IPS DF 19.7 (cell line): ENCODE results near the gene ZNRF2.
"Not testable (repeated sequence)": the region's sequence is repeated elsewhere in the genome, so short reads cannot be mapped to it uniquely, and the experiment has no call there.

ENCODE experiments used
- DNase-seq: peaks from one replicate; pipeline ENCODE4 v3.0.0-alpha.2; 2013; ENCODE audit warnings: low read depth, low spot score

ZNRF2 gene

GRCh38 chr7:30260246-30260768, 24.1 kb upstream of the ZNRF2 start:
- no peak for DNase-seq

- DNase-seq: no peak
These were observed 21.2 kb upstream of the ZNRF2 start for GRCh38 chr7:30263090-30263710.

GRCh38 chr7:30264052-30264451, 20.3 kb upstream of the ZNRF2 start:
- no peak for DNase-seq

- DNase-seq: not testable (repeated sequence)
These were observed 19.2 kb upstream of the ZNRF2 start for GRCh38 chr7:30265189-30265588.

- no peak for DNase-seq
These were observed 17.7 kb upstream of the ZNRF2 start for GRCh38 chr7:30266686-30267085.

- DNase-seq: no peak
These were observed 15.8 kb upstream of the ZNRF2 start for GRCh38 chr7:30268586-30268985.

GRCh38 chr7:30269490-30269889, 14.9 kb upstream of the ZNRF2 start:
- DNase-seq: no peak

DNA sequence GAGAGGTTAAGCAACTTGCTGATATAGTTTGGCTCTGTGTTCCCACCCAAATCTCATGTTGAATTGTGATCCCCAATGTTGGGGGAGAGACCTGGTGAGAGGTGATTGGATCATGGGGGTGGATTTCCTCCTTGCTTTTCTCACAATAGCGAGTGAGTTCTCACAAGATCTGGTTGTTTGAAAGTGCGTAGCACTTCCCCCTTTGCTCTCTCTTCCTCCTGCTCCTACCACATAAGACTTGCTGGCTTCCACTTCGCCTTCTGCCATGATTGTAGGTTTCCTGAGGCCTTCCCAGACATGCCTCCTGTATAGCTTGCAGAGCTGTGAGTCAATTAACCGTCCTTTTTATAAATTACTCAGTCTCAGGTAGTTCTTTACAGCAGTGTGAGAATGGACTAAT, 13.5 kb upstream of the ZNRF2 start:
- no peak for DNase-seq

GRCh38 chr7:30272126-30272525, 12.3 kb upstream of the ZNRF2 start:
- DNase-seq: no peak

- DNase-seq: no peak
These were observed 10.8 kb upstream of the ZNRF2 start for GRCh38 chr7:30273552-30273951.

DNA sequence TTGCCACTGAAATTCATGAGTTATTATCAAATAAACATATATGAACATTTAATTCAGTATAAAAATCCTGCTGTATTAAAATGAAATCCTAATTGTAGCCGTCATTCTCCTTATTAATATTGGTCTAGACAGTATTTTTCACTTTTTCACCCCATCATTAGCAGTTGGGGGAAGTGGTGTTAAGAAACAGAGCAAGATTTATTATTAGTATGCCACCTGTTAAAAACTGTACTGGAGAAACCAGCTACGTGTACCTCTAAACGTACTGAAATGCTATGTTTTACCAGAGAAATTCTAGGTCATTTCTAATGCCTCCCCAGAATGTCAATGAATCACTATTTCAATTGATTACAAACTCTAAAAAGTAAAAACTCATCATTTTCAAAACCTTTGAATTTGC, 9.8 kb upstream of the ZNRF2 start:
- DNase-seq: no peak

DNA sequence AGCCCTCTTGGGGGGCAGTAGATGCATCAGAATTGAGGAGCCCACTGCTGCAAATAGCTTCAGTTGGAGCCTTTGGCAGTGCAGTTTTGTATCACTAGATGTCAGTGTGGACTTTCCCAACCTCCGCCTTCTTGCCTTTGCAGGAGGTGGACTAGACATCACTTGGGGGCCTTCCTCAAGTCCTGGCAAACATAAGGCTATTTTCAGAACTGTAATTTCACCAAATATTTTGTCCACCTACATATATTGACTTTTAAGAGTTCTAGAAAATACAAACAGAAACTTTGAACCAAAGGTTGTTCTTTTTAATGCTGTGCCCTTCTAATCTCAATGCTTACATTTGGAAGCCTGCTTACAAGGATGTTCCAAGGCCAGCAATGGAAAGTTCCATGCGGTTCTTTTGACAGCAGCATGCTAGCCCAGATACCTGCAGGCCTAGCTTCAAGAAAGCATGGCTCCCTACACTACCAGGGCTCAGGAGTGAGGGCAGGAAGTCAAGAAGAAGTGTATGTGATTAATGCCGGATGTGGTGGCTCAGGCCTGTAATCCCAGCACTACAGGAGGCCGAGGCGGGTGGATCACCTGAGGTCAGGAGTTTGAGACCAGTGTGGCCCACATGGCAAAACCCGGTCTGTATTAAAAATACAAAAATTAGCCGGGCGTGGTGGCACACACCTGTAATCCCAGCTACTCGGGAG, 8.0 kb upstream of the ZNRF2 start:
- DNase-seq: no peak

DNA sequence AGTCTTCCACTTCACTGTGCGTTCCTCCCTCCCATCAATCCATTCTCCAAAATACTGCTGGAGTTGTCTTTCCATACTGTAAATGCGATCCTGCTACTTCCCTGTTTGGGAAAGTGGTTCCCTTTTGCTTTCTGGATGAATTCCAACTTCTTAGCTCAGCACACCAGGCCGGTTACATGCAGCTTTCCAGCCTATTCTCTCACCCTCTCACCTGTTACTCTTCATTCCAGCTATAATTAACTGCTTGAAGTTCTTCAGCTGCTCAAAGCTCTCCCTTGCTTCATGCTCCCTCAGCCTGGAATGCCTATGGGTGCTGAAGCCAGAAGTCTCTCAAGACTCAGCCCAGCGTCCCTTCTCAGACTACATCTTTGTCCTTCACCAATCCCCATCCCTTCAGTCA, 6.0 kb upstream of the ZNRF2 start:
- no peak for DNase-seq

- DNase-seq: no peak
These were observed 5.3 kb upstream of the ZNRF2 start for GRCh38 chr7:30278849-30279652.

DNA sequence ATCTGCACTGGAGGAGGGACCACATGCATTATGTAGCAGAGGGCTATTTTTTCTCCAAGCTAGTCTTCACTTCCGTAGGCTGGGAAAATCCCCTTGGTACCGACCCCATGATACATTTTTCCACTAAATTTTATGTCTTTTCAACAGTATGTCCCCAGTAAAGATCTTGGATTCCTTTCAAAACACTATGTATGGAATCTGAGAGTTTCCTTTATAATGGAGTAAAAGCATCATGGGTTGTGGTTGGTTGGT, 4.8 kb upstream of the ZNRF2 start:
- DNase-seq: no peak

DNA sequence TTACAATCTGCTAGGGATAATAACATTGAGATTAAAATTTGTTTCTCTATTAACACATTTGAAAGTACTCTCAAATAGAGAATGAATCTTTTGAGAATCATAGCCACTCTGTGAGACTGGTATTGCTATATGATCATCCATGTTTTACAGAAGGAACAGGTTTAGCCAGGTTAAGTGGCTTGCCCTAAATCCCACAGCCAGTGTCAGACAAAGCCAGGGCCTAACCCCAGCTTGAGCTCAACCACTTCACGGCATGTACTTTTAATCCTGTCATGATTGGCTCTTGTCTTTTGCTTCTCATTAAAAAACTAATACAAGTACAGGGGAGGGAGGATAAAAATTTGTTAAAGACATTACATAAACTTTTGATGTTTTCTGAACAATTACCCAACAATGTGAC, 3.8 kb upstream of the ZNRF2 start:
- DNase-seq: no peak

- no peak for DNase-seq
These were observed 3.1 kb upstream of the ZNRF2 start for GRCh38 chr7:30281263-30281662.

DNA sequence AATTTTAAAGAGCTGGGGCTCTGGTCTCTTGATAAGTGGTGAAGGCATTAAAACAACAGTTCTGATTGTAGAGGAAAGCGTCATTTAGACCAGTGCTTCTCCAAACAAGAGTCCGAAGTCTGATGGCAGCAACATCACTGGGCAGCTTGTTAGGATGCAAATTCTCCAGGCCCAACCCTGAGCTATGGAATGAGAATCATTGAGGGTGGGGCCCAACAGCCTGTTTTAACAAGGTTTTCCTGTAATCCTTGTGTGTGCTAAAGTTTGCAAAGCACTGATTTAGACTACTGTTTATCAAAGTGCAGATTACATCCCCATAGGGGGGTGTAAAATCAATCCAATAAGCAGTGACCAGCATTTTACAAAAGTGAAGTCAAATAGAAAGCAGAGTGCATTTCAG, 2.6 kb upstream of the ZNRF2 start:
- DNase-seq: no peak

- no peak for DNase-seq
These were observed 1.7 kb upstream of the ZNRF2 start for GRCh38 chr7:30282735-30283134.

GRCh38 chr7:30285067-30285535, 704 bp downstream of the ZNRF2 start:
- DNase-seq: no peak

DNA sequence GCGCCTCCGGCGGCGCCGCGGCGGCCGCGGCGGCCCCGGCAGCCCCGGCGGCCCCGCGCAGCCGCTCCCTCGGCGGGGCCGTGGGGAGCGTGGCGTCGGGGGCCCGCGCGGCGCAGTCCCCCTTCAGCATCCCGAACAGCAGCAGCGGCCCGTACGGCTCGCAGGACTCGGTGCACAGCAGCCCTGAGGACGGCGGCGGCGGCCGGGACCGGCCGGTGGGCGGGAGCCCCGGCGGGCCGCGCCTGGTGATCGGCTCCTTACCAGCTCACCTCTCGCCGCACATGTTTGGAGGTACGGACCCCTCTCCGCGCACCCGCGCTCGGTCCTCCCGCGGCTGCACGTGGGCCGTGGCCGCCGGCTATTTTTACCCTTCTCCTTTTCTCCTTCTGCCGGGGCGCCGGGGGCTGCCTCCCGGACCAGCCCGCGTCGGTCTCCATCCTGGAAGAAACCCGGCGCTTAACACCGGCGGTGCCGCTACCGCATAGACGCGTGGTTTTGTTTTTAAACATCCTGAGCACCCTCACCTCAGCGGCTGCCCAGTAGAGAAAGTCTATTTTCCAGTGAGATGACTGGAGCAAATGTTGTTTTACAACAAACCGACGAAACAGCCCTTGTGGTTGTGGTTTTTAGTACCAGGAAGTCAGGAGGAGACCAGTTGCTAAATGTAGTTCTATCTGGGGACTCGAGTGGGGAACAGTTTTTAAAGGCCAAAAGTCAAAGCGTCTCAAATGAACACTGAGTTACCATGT, 1.3 kb downstream of the ZNRF2 start:
- DNase-seq: no peak

- no peak for DNase-seq
These were observed 2.4 kb downstream of the ZNRF2 start for GRCh38 chr7:30286749-30287148.
